HCT116 (cell line): ENCODE data around the gene DMAC2. TPM values are rescaled to one million over a fixed set of nuclear protein-coding genes. Genes with fewer than 3 reads are reported as not detected.
"Not testable (repeated sequence)": the region's sequence is repeated elsewhere in the genome, so short reads cannot be mapped to it uniquely, and the experiment has no call there.

Experiments used
- ATAC-seq: fragments of 200-7000 bp; cut with Tn5 transposase; 2 replicates; pipeline ENCODE4 v1.9.1; 2020; ENCODE audit warnings: mild to moderate bottlenecking, moderate library complexity
- BruUV-seq: library from RNA; stranded (reverse); fragments of 400-500 nt; replicated peaks from 2 replicates; lab custom pipeline; 2021; lab: Mats Ljungman, UMichigan
- CTCF ChIA-PET: fragments of 300-600 bp; sonication (Branson Sonifier 250); formaldehyde crosslinking; loops from one replicate; lab custom pipeline; 2021; ENCODE audit warnings: antibody characterized with exemption; lab: Charles Lee
- POLR2A ChIA-PET: fragments of 300-600, 350-600 bp; sonication (Branson Sonifier 250); formaldehyde crosslinking; loops from one replicate; lab custom pipeline; 2021; ENCODE audit warnings: antibody characterized with exemption; lab: Charles Lee
- RAD21 ChIA-PET, 2 experiments: fragments of 300-600 bp; sonication (Branson Sonifier 250); formaldehyde crosslinking; loops; one replicate each; lab custom pipeline; 2023; ENCODE audit warnings: low total read pairs in 2 of 2; ENCODE audit not compliant: uncharacterized antibody in 2 of 2, unreplicated experiment in 2 of 2, low non-redundant PET in 1 of 2; lab: Charles Lee
- DNase-seq: peaks from one replicate; pipeline ENCODE4 v3.0.0-alpha.2; 2010; ENCODE audit warnings: low read depth, low spot score
- H2AFZ ChIP-seq: fragments of 200-600 bp; shearing (Covaris generic), sonication (generic); 2 replicates; pipeline ENCODE4 v1.6.1; 2017; ENCODE audit warnings: low read depth, mixed run types, mixed read lengths, antibody characterized with exemption, low read length; ENCODE audit not compliant: poor library complexity, severe bottlenecking
- H3K27ac ChIP-seq: 2 replicates; pipeline ENCODE4 v1.5.1; 2012; ENCODE audit warnings: low read depth, low read length
- H3K27me3 ChIP-seq: fragments of 200-600 bp; sonication (generic); 2 replicates; pipeline ENCODE4 v1.6.1; 2016; ENCODE audit warnings: mixed run types, low read length, mixed read lengths; ENCODE audit not compliant: insufficient read depth
- H3K36me3 ChIP-seq, 2 experiments: fragments of 200-500 bp in 1 of 2; fragments of 200-600 bp in 1 of 2; sonication (Bioruptor generic) in 1 of 2; sonication (generic) in 1 of 2; 2 replicates each; pipeline versions ENCODE4 v1.5.1 to v1.6.1; 2014 to 2016; ENCODE audit warnings: low read length in 2 of 2, inconsistent platforms in 1 of 2, mixed read lengths in 1 of 2, mixed run types in 1 of 2; ENCODE audit not compliant: insufficient read depth in 2 of 2, control insufficient read depth in 1 of 2
- H3K4me1 ChIP-seq, 2 experiments: fragments of 200-600 bp in 1 of 2; sonication (generic) in 1 of 2; 2 replicates each; pipeline versions ENCODE4 v1.5.1 to v1.6.1; 2012 to 2017; ENCODE audit warnings: low read length in 2 of 2, inconsistent platforms in 1 of 2, mild to moderate bottlenecking in 1 of 2, mixed read lengths in 1 of 2, mixed run types in 1 of 2, moderate library complexity in 1 of 2; ENCODE audit not compliant: insufficient read depth in 2 of 2, control insufficient read depth in 1 of 2
- H3K4me2 ChIP-seq: fragments of 200-600 bp; sonication (generic); 2 replicates; pipeline ENCODE4 v1.6.1; 2017; ENCODE audit warnings: mixed run types, low read length, mixed read lengths
- H3K4me3 ChIP-seq, 2 experiments: fragments of 200-600 bp in 1 of 2; sonication (generic) in 1 of 2; replicated peaks in 1 of 2; 2 replicates each; pipeline ENCODE4 v1.5.1; 2011 to 2016; ENCODE audit warnings: low read length in 2 of 2, control low read depth in 1 of 2, low read depth in 1 of 2, mild to moderate bottlenecking in 1 of 2, mixed read lengths in 1 of 2, mixed run types in 1 of 2
- H3K79me2 ChIP-seq: fragments of 200-600 bp; sonication (generic); 2 replicates; pipeline ENCODE4 v1.6.1; 2017; ENCODE audit warnings: mild to moderate bottlenecking, mixed run types, low read length, moderate library complexity, mixed read lengths; ENCODE audit not compliant: insufficient read depth
- H3K9ac ChIP-seq: fragments of 200-600 bp; sonication (generic); 2 replicates; pipeline ENCODE4 v1.6.1; 2016; ENCODE audit warnings: low read length, mixed read lengths
- H3K9me2 ChIP-seq: fragments of 200-600 bp; sonication (generic), shearing (Covaris generic); 2 replicates; pipeline ENCODE4 v1.6.1; 2017; ENCODE audit warnings: mixed run types, mild to moderate bottlenecking, moderate library complexity; ENCODE audit not compliant: insufficient read depth
- H3K9me3 ChIP-seq, 2 experiments: fragments of 200-500 bp in 1 of 2; fragments of 200-600 bp in 1 of 2; sonication (Bioruptor generic) in 1 of 2; sonication (generic) in 1 of 2; 2 replicates each; pipeline ENCODE4 v1.6.1; 2014 to 2017; ENCODE audit warnings: low read length in 2 of 2, mixed read lengths in 2 of 2, inconsistent platforms in 1 of 2, low read depth in 1 of 2, mild to moderate bottlenecking in 1 of 2, mixed run types in 1 of 2, moderate library complexity in 1 of 2; ENCODE audit not compliant: control insufficient read depth in 1 of 2, insufficient read depth in 1 of 2
- H4K20me1 ChIP-seq: fragments of 200-600 bp; sonication (generic), shearing (Covaris generic); 2 replicates; pipeline ENCODE4 v1.6.1; 2017; ENCODE audit warnings: mixed run types, mild to moderate bottlenecking, moderate library complexity; ENCODE audit not compliant: insufficient read depth
- CBX3 ChIP-seq: IDR thresholded peaks from 2 replicates; pipeline ENCODE4 v1.6.1; 2012; ENCODE audit warnings: low read depth
- ELF1 ChIP-seq: IDR thresholded peaks from 2 replicates; pipeline ENCODE4 v1.6.1; 2012; ENCODE audit warnings: low read depth, borderline replicate concordance
- FOSL1 ChIP-seq: IDR thresholded peaks from 2 replicates; pipeline ENCODE4 v1.6.1; 2012; ENCODE audit warnings: low read depth
- RAD21 ChIP-seq: IDR thresholded peaks from 2 replicates; pipeline ENCODE4 v1.6.1; 2012; ENCODE audit warnings: low read depth, mild to moderate bottlenecking
- SP1 ChIP-seq: IDR thresholded peaks from 2 replicates; pipeline ENCODE4 v1.6.1; 2012; ENCODE audit warnings: low read depth
- ZFX ChIP-seq: fragments of 450-650 bp; IDR thresholded peaks from 2 replicates; pipeline ENCODE4 v1.6.1; 2017
- intact Hi-C: fragments of 100-400 bp; cut with micrococcal nuclease; formaldehyde crosslinking; loops from 2 replicates; pipeline ENCODE4 v1.10.0; 2022
- total RNA-seq: library from RNA; stranded (reverse); gene quantifications from one replicate; pipeline ENCODE4 v1.2.1, GENCODE V29; 2021; ENCODE audit not compliant: unreplicated experiment
- TF ChIP-seq, protein P1 (sequence below): IDR thresholded peaks from 2 replicates; pipeline ENCODE4 v1.6.1; 2011; ENCODE audit warnings: mild to moderate bottlenecking, low read length, moderate library complexity; ENCODE audit not compliant: insufficient replicate concordance; ENCODE audit errors: extremely low read depth

Gene DMAC2
- total RNA-seq, 1 experiment from 2014 or later, result 65.6 TPM

DNA sequence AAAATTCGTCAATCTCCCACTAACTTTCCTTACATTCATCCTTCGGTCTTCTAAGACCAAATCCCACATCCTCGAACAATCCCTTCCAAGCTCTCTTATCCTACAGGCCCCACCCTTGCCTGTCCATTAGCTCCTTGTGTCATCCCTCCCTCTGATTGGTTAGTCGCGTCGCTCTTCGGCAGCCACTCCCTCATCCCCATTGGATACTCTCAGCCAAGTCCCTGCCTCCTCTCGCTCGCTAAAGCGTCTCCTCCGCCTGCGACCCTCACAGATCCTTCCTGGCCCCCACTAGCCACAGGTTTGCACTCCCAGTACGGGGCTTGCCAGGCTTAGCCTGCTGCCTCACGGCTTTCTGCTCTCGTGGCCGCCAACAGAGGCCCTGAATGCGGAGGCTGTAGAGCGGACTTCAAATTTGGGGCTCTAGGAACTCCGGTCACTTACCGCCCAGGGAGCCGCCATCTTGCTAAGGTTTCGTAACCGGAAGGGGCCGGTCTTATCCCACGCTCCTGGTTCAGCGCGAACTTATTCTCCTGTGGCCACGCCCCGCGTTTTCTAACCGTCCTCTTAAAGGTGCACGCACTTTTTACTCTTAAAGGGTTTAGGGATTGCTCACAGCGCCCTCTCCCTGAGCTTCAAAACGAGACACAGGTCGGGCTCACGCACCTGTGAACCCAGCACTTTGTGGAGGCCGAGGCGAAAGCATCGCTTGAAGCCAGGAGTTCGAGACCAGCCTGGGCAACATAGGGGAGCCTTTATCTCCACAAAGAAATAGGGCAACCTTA lies at the start of gene DMAC2 (continued):
- TF ChIP-seq, protein P1, sequence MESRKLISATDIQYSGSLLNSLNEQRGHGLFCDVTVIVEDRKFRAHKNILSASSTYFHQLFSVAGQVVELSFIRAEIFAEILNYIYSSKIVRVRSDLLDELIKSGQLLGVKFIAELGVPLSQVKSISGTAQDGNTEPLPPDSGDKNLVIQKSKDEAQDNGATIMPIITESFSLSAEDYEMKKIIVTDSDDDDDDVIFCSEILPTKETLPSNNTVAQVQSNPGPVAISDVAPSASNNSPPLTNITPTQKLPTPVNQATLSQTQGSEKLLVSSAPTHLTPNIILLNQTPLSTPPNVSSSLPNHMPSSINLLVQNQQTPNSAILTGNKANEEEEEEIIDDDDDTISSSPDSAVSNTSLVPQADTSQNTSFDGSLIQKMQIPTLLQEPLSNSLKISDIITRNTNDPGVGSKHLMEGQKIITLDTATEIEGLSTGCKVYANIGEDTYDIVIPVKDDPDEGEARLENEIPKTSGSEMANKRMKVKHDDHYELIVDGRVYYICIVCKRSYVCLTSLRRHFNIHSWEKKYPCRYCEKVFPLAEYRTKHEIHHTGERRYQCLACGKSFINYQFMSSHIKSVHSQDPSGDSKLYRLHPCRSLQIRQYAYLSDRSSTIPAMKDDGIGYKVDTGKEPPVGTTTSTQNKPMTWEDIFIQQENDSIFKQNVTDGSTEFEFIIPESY, result no peak
- TF ChIP-seq ELF1 (no peak; the same call in 1 of the 2 replicates), RAD21 (peak; percentile 46), ZFX (no peak), FOSL1 (no peak), SP1 (peak; percentile 88), CBX3 (peak; percentile 91)
- TF ChIP-seq, all 23 proteins: peak for 10

DNA sequence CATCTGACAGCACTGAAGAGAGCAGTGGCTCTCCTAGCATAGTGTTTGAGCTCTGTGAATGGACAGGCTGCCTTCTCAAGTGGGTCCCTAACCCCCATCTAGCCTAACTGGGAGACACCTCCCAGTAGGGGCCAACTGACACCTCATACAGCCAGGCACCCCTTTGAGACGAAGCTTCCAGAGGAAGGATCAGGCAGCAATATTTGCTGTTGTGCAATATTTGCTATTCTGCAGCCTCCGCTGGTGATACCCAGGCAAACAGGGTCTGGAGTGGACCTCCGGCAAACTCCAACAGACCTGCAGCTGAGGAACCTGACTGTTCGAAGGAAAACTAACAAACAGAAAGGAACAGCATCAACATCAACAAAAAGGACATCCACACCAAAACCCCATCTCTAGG lies 47.2 kb upstream of the DMAC2 start:
- H3K36me3 ChIP-seq, RAD21 ChIA-PET, H3K4me3 ChIP-seq, ATAC-seq, H3K27ac ChIP-seq, BruUV-seq, H3K9me3 ChIP-seq, H3K4me2 ChIP-seq, intact Hi-C loops, H3K79me2 ChIP-seq, H3K9ac ChIP-seq, H2AFZ ChIP-seq, DNase-seq, H3K9me2 ChIP-seq, H4K20me1 ChIP-seq, CTCF ChIA-PET, POLR2A ChIA-PET, H3K4me1 ChIP-seq: not testable (repeated sequence)
- peaks cover 48% of the 10 kb centered on the region for H3K27me3 ChIP-seq
